IPS-18c (cell line): ENCODE measurements around the gene CARMIL1.
"Not testable (repeated sequence)": the region's sequence is repeated elsewhere in the genome, so short reads cannot be mapped to it uniquely, and the experiment has no call there.

ENCODE experiments used
- H3K4me3 ChIP-seq: 2 replicates; pipeline ENCODE4 v1.7.0; 2013; ENCODE audit warnings: low read depth, mild to moderate bottlenecking, low read length, moderate library complexity; ENCODE audit not compliant: insufficient read depth
- H3K9me3 ChIP-seq: one replicate; pipeline ENCODE4 v1.6.1; 2013; ENCODE audit warnings: mild to moderate bottlenecking, low read length, moderate library complexity; ENCODE audit not compliant: control insufficient read depth, insufficient read depth

The CARMIL1 gene

DNA sequence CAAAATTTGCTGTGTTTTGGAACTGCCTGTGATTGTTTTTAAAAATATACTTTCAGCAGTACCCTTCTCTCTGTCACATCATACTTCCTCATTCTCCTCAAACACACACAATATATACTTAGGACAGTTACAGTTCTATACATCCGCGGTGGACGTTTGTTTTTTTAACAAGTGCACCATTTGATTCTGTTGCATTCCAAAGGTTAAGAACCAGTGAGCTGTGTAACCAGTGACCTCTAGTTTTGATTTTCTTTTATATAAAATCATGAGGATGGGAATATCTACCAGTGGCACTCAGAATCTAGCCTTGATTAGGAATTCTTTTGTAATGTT is 152.8 kb downstream of the CARMIL1 start:
- Histone ChIP-seq H3K4me3 (no peak overlapping the region), H3K9me3 (no peaks in the 10 kb centered on the region)

DNA sequence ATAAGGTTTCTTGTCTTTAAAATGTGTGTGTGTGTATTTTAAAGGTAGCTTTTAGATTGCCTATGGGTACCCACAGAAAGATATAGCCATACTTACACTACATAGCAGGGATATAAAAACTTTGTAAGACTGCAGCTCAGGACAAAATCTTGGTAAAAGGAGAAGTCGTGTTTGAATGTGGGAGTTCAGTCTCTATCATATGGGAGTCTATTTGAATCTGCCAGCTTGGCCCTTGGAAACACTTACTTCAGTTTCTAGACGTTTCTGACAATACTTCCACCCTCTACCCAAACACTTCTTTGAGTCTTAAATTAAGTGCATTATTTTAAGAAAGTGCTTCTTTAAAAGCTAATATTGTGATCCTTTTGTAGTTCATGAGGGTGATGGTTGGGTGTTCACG is 155.7 kb downstream of the CARMIL1 start:
- H3K9me3 ChIP-seq, result no peaks in the 10 kb centered on the region
- H3K4me3 ChIP-seq, result no peak overlapping the region

DNA sequence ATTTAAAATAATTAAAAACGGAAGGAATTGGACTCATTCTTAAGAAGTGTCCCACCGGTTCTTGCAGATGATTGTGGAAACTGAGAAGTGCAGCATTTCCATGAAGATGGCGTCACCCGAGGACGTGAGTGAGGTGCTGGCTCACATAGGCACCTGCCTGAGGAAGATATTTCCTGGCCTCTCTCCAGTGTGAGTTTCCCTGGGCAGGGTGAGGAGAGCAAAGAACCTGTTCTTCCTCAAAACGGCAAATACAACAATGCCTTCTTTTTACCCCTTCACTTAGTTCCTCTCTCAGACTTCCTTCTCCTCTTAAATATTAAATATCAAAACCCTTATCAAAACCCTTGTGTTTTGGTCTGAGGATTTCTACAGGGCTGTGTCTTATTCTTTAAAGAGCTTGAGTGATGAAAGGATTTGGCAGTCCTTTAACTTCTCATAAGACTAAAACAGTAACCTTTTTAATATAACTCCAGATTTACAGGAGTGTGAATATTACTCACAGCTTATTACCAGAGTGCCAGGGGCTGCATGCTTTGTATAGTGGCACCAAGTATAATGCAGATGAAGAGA is 156.3 kb downstream of the CARMIL1 start:
- Histone ChIP-seq H3K4me3 (no peak overlapping the region), H3K9me3 (no peaks in the 10 kb centered on the region)

DNA sequence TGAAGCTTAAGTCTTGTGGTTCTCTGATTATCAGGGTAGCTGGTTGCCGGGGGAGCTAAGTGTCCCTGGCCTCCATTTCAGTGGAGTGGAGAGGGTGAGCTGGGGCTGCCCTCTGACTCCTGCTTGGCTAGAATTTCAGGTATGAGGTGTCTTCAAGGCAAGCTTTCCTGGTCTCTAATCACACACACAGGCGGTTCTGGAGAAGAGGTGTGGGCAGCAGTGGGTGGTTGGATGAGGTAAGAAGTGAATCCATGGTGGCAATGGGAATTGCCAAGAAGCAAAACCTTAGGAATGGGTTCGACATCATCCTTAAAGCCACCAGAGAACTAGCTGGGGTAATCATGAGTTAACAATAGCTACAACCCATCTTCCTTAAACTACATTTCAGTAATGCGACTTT is 157.6 kb downstream of the CARMIL1 start:
- Histone ChIP-seq H3K4me3 (no peak overlapping the region), H3K9me3 (no peaks in the 10 kb centered on the region)

DNA sequence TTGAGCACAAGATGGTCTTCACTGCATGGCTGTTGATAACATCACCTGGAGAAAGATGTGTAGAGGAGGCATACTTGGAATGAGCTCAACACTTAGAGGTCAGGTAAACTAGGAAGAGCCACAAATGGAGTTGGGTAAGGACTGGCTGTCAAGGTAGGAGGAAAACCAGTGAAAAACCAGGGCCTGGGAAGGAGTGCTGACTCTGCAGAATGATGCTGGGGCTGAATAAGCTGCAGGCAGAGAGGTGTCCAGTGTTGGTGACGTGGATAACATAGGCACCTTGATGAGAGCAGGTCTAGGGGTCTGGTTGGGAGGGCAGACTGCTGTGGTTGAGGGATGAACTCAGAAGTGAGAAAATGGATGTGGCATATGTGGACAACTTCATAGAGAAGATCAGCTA is 160.2 kb downstream of the CARMIL1 start:
- Histone ChIP-seq H3K9me3 (no peaks in the 10 kb centered on the region), H3K4me3 (no peak overlapping the region)

DNA sequence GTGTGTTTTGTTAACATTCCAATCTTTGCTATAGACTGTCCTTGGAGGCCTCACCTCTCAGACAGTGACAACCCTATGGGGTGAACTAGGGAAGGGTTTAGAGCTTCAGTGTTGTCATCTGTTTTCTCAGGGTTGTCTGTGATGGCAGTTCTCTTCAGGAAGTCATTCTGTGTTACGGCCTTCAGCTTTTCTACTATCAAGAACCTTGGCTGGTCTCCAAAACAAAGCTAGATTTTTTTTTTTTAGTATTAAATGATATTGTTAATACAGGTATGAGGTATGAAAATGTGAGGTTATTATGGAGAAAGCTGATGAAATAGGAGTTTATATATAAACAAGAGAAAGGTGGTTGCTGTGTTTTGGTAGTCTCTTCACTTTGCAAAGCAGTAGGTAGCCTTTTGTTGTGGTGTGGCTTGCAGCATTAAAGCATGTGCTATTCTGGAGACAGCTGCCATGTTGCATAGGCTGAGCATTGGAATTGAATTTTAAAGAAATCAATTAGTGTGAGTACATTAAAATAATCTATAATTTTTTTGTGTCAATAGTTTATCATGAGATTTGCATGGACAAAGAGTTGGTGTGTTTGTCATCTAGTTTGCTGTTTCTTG is 162.6 kb downstream of the CARMIL1 start:
- no peaks in the 10 kb centered on the region for H3K9me3 ChIP-seq
- no peak overlapping the region for H3K4me3 ChIP-seq

DNA sequence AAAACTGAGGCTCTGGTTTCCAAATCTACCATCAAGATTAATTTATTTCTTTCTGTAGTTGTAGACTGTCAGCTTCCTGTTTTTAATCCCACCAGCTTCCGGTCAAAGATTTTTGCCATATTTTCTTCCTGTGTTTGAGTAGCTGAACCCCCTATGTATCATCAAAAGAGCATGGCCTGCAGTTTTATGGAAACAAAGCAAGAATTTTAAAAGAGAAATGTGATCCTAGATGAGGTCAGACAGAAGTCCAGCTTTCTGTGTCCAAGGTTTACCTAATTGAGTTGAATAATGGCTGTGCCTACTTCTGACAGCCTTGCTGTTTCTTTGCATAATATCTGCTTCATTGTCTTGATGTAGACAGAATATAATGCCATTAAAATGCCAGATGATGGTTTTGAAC is 163.7 kb downstream of the CARMIL1 start:
- H3K4me3 ChIP-seq, result no peak overlapping the region
- no peaks in the 10 kb centered on the region for H3K9me3 ChIP-seq

DNA sequence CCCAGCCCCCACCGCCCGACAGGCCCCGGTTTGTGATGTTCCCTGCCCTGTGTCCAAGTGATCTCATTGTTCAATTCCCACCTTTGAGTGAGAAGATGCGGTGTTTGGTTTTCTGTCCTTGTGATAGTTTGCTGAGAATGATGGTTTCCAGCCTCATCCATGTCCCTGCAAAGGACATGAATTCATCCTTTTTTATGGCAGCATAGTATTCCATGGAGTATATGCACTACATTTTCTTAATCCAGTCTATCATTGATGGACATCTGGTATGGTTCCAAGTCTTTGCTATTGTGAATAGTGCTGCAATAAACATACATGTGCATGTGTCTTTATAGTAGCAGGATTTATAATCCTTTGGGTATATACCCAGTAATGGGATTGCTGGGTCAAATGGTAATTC is 165.3 kb downstream of the CARMIL1 start:
- not testable (repeated sequence) for H3K4me3 ChIP-seq

DNA sequence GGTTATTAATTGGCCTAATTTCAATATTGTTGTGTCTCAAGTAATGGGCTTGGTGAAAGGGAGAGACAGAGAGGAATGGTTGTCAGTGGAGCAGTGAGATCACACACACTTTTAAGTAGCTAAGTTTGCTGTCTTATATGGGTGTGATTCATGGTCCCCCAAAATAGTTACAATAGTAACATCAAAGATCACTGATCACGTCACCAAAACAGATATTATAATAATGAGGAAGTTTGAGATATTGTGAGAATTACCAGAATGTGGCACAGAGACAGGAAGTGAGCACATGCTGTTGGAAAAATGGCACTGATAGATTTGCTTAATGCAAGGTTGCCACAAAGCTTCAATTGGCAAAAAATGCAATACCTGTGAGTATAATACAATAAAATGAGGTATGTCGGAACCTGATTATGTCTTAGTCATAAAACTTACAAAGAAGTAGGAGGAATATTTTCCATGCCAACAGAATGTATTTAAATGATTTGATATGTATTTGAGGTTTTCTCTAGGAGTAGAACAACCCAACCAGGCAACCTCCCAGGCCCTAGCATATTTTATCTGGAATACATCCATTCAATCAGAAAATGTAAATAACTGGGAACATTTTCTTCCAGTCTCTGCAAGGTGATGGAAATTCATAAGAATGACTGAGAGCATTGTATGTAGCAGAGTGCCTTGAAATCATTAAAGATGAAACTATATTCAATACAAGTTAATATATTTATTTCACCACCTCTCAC is 167.8 kb downstream of the CARMIL1 start:
- no peak overlapping the region for H3K4me3 ChIP-seq
- H3K9me3 ChIP-seq, result no peaks in the 10 kb centered on the region

More for the DNA sequence above, 165.3 kb downstream of the CARMIL1 start:
- H3K9me3 ChIP-seq, result not testable (repeated sequence)

DNA sequence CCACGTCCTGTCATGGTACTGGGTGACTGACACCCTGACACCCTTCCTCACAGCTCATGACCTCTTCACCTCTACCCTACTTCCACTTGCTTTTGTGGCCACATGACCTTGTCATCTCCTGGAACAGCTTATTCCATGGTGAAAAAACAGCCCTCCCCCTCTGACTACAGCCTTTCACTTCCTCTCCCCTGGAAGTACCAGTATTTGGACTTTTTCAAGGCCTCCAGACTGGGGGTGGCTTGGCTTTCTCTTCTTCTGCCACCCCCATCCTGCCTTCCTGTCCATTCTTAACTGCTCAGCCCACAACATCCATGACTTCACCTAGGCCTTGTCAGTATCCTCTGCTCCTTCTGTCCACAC is 168.4 kb downstream of the CARMIL1 start:
- Histone ChIP-seq H3K9me3 (no peaks in the 10 kb centered on the region), H3K4me3 (no peak overlapping the region)

DNA sequence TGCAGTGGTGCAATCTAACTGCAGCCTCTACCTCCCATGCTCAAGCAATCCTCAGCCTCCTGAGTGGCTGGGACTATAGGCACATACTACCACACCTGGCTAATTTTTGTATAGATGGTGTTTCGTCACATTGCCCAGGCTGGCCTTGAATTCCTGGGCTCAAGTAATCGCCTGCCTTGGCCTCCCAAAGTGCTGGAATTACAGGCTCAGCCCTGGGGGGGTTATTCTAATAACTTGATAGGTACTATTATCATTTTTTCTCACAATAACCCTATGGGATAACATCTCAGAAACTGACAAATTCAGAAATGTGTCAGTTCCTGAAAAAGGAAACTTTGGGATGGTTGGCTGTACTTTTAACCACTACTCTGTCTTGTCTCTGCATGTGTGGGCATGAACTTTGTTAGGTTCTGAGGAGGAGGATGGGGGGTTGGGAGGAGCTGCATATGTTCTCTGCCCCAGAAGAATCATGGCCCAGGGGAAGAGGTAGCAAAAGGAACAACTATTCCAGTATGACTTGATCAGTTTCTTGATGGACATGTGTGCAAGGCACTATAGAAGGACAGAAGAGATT is 169.9 kb downstream of the CARMIL1 start:
- H3K4me3 ChIP-seq, result no peak overlapping the region
- H3K9me3 ChIP-seq, result no peaks in the 10 kb centered on the region

DNA sequence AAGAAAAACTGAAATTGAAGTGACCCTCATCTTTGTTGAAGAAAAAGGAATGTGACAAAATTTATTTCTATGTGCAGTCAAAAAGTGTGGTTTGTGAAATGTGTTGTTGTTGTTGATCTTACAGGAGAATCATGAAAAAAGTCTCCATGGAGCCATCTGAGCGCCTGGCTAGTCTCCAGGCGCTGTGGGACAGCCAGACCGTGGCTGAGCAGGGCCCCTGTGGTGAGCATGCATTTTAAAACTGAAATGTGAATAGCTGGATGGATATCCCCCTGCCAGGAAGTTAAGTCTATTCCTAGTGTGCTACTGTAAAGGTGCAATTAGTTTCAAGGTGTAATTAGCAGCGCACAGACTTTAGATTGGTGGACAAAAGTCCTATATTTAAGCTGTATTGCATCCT is 170.6 kb downstream of the CARMIL1 start:
- Histone ChIP-seq H3K4me3 (no peak overlapping the region), H3K9me3 (no peaks in the 10 kb centered on the region)

DNA sequence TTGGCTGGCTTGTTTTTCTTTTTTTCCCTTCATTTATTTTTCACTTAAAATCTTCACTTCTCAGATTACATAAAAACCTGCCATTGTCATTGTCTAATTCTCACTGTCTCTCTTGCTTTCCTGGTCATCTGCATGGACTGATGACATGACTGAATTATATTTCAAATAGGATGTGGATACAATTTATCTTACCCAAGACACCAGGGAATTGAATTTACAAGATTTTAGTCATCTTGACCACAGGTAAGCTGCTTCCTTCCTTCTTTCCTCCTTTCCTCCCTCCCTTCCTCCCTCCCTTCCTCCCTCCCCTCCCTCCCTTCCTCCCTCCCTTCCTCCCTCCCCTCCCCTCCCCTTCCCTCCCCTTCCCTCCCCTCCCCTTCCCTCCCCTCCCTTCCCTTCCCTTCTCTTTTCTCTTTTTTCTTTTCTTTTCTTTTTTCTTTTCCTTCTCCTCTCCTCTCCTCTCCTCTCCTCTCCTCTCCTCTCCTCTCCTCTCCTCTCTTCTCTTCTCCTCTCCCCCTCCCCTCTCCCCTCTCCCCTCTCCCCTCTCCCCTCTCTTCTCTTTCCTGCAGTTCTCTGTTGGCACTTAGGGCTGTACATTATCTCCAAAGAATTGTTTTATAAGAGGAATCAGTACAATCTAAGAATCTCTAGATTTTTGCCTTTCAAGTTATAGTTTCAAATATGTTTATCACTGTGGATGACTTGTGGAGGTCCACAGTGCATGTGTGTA is 171.5 kb downstream of the CARMIL1 start:
- no peaks in the 10 kb centered on the region for H3K9me3 ChIP-seq
- H3K4me3 ChIP-seq, result no peak overlapping the region

DNA sequence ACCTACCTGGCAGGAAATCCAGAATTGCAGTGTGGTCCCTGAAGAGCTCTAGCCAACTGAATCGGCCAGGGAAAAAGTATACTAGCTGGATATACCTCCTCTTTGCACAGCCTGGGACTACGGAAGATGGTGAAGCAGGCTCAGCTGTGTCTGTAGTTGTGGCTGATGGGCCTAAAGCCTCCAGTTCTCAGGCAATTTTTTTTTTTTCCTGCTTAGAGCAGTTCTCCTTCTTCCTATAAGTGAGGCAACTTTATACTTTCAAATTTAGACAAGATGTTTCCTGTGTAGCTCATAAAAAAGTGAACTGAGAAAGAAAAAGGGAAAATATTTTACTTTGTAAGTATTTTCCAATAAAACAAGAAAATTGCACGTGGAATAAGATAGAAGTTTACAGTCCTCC is 172.9 kb downstream of the CARMIL1 start:
- H3K4me3 ChIP-seq, result no peak overlapping the region

DNA sequence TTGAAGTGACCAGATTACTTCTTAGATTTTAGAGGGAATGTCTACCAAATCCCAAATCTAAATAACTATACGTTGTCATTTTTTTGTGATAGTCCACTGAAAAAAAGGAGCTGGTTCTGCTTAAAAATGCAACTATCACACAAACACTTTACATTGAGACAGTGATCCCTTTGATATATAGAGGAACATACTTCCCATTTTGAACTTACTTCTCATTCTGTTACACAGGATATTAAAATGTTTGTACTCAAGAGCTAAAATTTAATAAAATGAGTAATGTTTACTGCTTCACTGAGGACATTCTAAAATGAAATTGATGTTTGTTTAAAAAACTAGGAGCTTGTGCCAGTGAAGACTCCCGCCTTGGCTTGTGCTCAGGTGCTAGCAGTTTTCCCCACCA is 174.1 kb downstream of the CARMIL1 start:
- Histone ChIP-seq H3K4me3 (no peak overlapping the region), H3K9me3 (no peaks in the 10 kb centered on the region)

More for the DNA sequence above, 172.9 kb downstream of the CARMIL1 start:
- H3K9me3 ChIP-seq, result no peaks in the 10 kb centered on the region

DNA sequence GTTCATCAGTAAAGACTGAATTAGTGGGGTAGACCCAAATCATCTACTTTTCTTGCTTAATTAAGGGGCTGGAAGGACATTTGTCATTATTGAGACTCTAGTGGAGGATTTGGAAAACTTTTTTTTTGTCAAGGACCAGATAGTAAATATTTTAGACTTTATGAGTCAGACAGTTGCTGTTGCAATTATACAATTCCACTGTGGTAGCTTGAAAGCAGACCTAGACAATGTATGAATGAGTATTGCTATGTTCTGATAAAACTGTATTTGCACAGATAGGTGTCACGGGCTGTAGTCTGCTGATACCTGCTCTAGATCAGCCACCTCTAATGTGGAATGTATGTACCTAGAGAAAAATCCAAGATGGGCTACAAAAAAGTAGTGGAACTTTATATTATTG is 175.0 kb downstream of the CARMIL1 start:
- H3K9me3 ChIP-seq, result no peaks in the 10 kb centered on the region

DNA sequence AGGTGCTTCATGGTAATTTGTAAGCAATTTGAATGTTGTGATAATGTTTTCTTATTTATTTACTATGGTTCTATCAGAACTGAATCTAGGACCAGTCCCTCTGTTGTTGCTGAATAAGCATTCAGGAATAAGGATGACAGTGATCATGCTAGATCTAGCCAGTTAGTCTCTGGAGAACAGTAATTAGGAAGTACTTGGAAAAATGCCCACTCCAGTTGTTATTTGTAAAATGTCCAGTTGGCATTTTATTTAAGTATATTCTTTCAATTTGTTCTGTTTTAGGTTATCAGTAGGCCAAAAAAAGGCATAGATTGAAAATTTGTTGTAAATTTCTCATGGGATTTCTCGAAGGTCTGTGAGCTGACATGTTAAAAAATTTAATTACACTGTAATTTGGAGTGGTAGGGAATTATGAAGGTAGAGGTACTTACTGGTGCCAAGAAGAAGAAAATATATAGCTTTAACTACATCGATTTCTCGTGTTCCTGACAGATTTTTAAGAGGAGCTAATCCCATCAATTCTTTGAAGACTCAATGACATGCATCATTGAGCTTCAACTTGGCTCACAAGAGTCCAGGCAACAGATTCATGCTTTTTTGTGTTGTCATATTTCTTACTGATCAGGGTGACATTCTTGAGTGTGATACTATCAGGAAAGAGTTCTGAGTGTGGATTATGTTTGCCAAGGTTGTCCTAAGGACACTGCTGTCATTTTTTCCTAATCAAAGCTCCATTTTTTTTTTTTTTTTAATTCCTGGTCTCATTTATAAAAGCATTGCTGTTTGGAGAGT is 177.3 kb downstream of the CARMIL1 start:
- Histone ChIP-seq H3K9me3 (no peaks in the 10 kb centered on the region), H3K4me3 (no peak overlapping the region)

More for the DNA sequence above, 175.0 kb downstream of the CARMIL1 start:
- H3K4me3 ChIP-seq, result no peak overlapping the region
